ENCODE measurements around the gene TPGS1.

- TF ChIP-seq CTCF (IDR thresholded peaks at IDR 0.05; ENCODE audit: low read depth, low read length, poor library complexity, severe bottlenecking) (peak; percentile 74), EZH2phosphoT487 (IDR thresholded peaks at IDR 0.05; ENCODE audit: borderline replicate concordance, low read length) (no peak)
Observed at GRCh38 chr19:532561-533363, 25.5 kb downstream of the TPGS1 start.
